Cardiac fibroblast (primary cell): Measurements from ENCODE around the gene SRRD.

ENCODE experiments used
- DNase-seq, 2 donors: peaks; one replicate each; pipeline versions ENCODE4 v3.0.0 to v3.0.0-alpha.2; 2010; ENCODE audit warnings: low read depth in 2 of 2
- H3K4me3 ChIP-seq, 2 donors: replicated peaks in 1 of 2; 1 replicate in 1 of 2; 2 replicates in 1 of 2; pipeline ENCODE4 v1.5.1; 2011; ENCODE audit warnings: low read depth in 2 of 2, low read length in 2 of 2, mild to moderate bottlenecking in 2 of 2, moderate library complexity in 1 of 2
- TF ChIP-seq, protein P1 (sequence below): IDR thresholded peaks from one replicate; pipeline ENCODE4 v1.5.1; 2011; ENCODE audit warnings: low read depth, mild to moderate bottlenecking, low read length, inconsistent platforms

Gene SRRD

DNA sequence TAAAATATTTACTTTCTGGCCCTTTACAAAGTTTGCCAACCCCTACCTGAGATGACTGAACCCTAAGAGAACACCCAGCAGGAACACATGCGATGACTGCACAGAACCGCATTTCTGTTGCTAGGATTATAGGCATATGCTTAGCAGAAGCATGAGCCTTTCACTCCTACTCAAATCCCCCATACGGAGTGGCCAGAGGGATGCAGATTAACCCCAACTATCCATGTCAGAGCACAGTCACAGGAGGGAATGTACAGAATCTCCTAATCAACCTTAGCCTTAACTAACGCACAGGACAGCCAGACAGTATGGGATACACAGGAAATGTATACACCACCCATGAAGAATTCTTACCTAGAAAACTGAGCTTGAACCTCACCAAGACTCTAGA, 6.3 kb upstream of the SRRD start:
- no peak overlapping the region for H3K4me3 ChIP-seq
- TF ChIP-seq, protein P1, sequence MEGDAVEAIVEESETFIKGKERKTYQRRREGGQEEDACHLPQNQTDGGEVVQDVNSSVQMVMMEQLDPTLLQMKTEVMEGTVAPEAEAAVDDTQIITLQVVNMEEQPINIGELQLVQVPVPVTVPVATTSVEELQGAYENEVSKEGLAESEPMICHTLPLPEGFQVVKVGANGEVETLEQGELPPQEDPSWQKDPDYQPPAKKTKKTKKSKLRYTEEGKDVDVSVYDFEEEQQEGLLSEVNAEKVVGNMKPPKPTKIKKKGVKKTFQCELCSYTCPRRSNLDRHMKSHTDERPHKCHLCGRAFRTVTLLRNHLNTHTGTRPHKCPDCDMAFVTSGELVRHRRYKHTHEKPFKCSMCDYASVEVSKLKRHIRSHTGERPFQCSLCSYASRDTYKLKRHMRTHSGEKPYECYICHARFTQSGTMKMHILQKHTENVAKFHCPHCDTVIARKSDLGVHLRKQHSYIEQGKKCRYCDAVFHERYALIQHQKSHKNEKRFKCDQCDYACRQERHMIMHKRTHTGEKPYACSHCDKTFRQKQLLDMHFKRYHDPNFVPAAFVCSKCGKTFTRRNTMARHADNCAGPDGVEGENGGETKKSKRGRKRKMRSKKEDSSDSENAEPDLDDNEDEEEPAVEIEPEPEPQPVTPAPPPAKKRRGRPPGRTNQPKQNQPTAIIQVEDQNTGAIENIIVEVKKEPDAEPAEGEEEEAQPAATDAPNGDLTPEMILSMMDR = no peak
- DNase-seq = no peak

DNA sequence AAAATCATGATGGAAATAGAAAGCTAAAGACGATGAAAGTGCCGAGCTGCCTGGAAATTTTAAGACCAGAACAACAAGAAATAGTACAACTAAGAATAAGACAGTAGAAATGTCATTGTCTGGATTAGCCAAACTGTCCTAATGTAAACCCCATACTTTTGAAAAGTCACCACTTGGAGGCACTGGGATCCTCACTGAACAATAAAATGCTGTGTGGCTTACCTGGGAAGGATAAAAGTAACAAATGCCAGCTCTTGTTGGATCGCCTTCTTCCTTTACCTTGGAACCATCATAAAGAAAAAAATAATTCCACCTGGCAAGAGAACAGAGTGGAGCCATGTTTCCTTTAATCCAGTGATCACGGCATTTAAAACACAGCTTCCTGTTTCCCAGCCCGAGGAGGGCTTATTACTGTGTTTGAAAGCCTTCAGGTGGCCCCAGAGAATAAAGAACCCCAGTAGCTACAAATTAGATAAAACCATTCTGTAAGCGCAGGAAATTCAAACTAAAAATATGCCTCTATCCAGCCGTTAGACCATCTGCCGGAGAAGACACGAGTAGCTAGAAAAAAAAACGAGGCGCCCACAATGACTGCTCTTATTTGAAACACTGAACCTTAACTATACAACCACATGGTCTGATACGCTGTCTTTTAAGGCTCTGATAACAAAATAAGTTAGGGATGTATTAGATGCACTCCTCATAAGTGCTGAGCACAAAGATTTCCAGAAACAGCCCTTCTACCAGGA, 4.5 kb upstream of the SRRD start:
- TF ChIP-seq, protein P1 = no peak
- H3K4me3 ChIP-seq = no peak overlapping the region
- DNase-seq = no peak

DNA sequence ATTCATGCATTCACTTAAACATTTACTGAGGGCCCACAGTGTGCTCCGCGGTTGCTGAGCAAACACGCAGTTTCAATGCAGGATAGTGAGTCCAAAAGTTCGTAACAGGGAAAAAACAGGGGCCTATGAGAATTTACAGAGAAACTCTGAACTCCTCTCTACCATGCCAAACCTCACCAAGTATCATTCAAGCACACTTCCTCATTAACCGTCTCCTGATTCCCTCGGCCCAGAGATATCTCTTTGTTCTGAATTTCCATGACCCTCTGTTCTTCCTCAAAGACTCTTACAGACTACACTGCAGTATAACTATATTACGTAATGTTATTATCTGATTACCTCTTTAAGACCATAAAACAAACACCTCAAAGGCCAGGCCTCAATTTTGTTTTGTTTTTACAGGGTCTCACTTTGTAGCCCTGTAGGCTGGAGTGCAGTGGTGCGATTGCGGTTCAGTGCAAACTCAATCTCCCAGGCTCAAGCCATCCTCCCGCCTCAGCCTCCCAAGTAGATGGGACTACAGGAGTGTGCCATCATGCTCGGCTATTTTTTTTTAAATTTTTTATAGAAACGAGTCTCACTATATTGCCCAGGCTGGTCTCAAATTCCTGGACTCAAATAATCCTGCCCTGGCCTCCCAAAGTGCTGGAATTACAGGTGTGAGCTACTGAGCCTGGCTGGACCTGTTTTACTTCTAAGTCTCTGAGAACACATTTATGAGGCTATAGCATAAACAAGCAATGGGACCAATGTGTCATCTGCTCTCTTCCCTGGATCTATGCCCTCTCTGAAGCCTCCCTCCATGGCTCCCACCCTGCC, 3.7 kb upstream of the SRRD start:
- no peak for DNase-seq
- TF ChIP-seq, protein P1 = no peak
- H3K4me3 ChIP-seq = no peak overlapping the region

DNA sequence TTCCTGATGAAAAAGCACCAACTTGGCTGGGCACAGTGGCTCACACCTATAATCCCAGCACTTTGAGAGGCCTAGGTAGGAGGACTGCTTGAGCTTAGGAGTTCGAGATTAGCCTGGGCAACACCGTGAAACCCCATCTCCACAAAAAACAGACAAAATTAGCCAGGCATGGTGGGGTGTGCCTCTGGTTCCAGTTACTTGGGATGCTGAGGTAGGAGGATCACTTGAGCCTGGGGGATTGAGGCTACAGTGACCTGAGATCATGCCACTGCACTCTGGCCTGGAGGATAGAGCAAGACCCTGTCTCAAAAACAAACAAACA, 3.1 kb upstream of the SRRD start:
- TF ChIP-seq, protein P1 = no peak
- no peak overlapping the region for H3K4me3 ChIP-seq
- DNase-seq = no peak

DNA sequence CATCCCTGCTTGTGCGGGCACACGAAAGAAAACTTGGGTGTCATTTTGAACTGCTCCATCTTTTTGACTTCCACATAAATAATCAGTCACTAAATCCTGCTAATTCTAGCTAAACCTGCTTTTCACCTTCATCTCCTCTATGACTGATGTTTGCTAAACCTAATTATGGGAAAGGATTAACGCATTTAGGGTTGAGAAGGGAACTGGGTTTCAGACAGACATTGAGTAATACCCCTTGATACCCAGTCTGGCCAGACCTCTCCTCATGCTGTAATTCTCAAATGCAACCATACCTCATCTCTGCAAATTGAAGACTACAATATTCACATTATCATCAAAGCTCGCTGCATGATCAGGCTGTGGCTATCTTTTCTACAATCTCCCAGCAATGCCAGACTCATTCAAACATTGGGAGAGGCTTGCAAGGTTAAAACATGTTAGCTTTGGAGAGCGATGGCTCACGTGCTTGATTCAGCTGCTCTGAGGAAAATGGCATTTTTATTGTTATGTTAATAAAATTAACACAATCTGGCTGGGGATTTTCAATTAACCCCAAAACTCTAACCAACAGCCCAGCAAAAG, 2.5 kb upstream of the SRRD start:
- no peak overlapping the region for H3K4me3 ChIP-seq
- TF ChIP-seq, protein P1 = no peak
- DNase-seq = no peak

DNA sequence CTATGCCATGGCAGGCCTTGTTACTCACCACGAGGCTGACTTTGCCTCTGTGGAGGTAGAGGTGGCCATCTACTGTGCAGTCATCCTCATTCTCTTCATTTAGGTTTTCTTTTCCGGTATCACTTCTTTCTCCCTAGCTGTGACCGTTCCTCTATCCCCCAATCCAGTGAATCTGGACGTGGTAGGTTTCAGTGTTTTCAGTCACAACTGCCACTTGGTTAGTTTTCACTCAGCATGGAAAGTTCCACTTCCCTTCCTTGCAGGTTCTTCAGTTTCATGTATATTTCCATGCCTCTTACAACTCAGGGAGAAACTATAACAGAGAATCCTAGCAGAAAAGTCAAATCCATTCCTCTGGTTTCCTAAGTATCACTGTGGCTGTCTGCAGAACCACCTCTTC, 2.0 kb upstream of the SRRD start:
- H3K4me3 ChIP-seq = no peak overlapping the region
- TF ChIP-seq, protein P1 = no peak
- DNase-seq = no peak
